ENCODE results near the gene NPAS2.

The NPAS2 gene

DNA sequence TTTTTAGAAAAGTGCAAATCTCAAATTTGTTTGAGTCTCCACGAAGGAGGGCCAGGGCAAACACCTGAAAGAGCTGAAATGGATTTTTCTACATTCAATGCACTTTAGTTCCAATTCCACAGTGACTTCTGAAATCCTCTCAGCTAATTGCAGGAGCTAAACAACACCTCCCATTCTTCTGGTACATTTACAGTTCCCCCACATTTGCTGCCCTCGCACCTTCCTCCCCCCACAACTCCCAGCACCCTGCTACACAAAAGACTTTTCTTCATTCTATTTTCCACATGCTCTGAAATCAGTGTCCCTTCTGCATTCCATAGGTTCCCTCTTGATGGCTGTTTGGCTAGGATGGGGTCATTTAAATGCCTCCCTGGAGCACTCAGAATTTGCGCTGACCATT is 5.9 kb upstream of the NPAS2 start:
- no peak overlapping the region for H3K4me3 ChIP-seq (ENCODE audit: low read length)
- no peak overlapping the region for H3K4ac ChIP-seq (ENCODE audit: low read depth, low read length)
- no peak overlapping the region for H4K8ac ChIP-seq (ENCODE audit: low read depth, low read length)
- H3K23ac ChIP-seq (ENCODE audit: low read length) = no peak overlapping the region
- H3K4me1 ChIP-seq (ENCODE audit: control insufficient read depth, low read depth, low read length) = no peaks in the 10 kb centered on the region
- DNase-seq = no peak
- H3K79me1 ChIP-seq (ENCODE audit: low read length) = no peaks in the 10 kb centered on the region
- no peaks in the 10 kb centered on the region for H3K79me2 ChIP-seq (ENCODE audit: control insufficient read depth, insufficient read depth, low read length)
- H2AK5ac ChIP-seq (ENCODE audit: low read length) = no peak overlapping the region
- no peak overlapping the region for H3K27ac ChIP-seq (ENCODE audit: low read depth, low read length)
- H2BK15ac ChIP-seq (replicated peaks; ENCODE audit: low read depth) = no peak overlapping the region
- H3K9ac ChIP-seq (ENCODE audit: low read length) = no peak overlapping the region
- no peak overlapping the region for H2BK5ac ChIP-seq (ENCODE audit: low read length)
- no peak overlapping the region for H4K5ac ChIP-seq (ENCODE audit: low read length)
- WGBS (ENCODE audit: extremely low coverage, insufficient coverage, low lambda C conversion rate) = no CpG with 5 or more reads among the region's 3 CpGs
- no peak overlapping the region for H3K18ac ChIP-seq (ENCODE audit: low read length)
- H2BK120ac ChIP-seq (ENCODE audit: low read depth, low read length) = no peak overlapping the region
- no peak overlapping the region for H3K56ac ChIP-seq (ENCODE audit: low read length)
- peaks cover 2% of the 10 kb centered on the region for H3K27me3 ChIP-seq (ENCODE audit: insufficient read depth, low read length, poor library complexity)
- H3K36me3 ChIP-seq (ENCODE audit: control insufficient read depth, insufficient read depth, low read length) = no peaks in the 10 kb centered on the region
- no peak overlapping the region for H3K4me2 ChIP-seq (ENCODE audit: low read length)

DNA sequence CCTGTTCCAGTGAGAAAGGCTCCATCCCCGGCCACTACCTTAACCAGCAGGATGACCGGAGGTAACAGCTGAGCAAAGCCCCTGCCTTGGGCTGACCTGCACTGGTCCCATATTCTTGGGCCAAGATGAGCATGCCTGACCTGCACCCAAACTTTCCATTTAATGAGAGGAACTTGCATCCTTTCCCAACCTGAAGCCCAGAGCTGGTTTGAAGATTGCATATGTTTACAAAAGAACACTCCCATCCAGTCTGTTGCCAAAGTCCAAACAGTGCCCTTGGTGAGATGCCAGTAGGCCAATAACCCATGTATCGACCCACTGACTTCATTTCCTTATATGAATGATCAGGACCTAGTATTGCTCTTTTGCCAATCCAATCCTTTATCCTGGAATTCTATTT is 5.5 kb upstream of the NPAS2 start:
- Histone ChIP-seq H3K4me2 (ENCODE audit: low read length) (no peak overlapping the region), H3K56ac (ENCODE audit: low read length) (no peak overlapping the region), H2AK5ac (ENCODE audit: low read length) (no peak overlapping the region), H3K18ac (ENCODE audit: low read length) (no peak overlapping the region), H3K79me1 (ENCODE audit: low read length) (no peaks in the 10 kb centered on the region), H4K8ac (ENCODE audit: low read depth, low read length) (no peak overlapping the region), H3K27me3 (ENCODE audit: insufficient read depth, low read length, poor library complexity) (peaks cover 3% of the 10 kb centered on the region), H3K4ac (ENCODE audit: low read depth, low read length) (no peak overlapping the region), H4K5ac (ENCODE audit: low read length) (no peak overlapping the region), H3K4me1 (ENCODE audit: control insufficient read depth, low read depth, low read length) (no peaks in the 10 kb centered on the region), H3K79me2 (ENCODE audit: control insufficient read depth, insufficient read depth, low read length) (no peaks in the 10 kb centered on the region), H3K36me3 (ENCODE audit: control insufficient read depth, insufficient read depth, low read length) (no peaks in the 10 kb centered on the region), H3K27ac (ENCODE audit: low read depth, low read length) (no peak overlapping the region), H2BK120ac (ENCODE audit: low read depth, low read length) (no peak overlapping the region), H2BK15ac (replicated peaks; ENCODE audit: low read depth) (no peak overlapping the region), H3K23ac (ENCODE audit: low read length) (no peak overlapping the region), H3K4me3 (ENCODE audit: low read length) (no peak overlapping the region), H2BK5ac (ENCODE audit: low read length) (no peak overlapping the region), H3K9ac (ENCODE audit: low read length) (no peak overlapping the region)
- no CpG with 5 or more reads among the region's 3 CpGs for WGBS (ENCODE audit: extremely low coverage, insufficient coverage, low lambda C conversion rate)
- DNase-seq = no peak

- Histone ChIP-seq H4K8ac (ENCODE audit: low read depth, low read length) (no peak overlapping the region), H3K4me2 (ENCODE audit: low read length) (no peak overlapping the region), H2AK5ac (ENCODE audit: low read length) (no peak overlapping the region), H3K27ac (ENCODE audit: low read depth, low read length) (no peak overlapping the region), H2BK5ac (ENCODE audit: low read length) (no peak overlapping the region), H3K36me3 (ENCODE audit: control insufficient read depth, insufficient read depth, low read length) (no peaks in the 10 kb centered on the region), H3K79me2 (ENCODE audit: control insufficient read depth, insufficient read depth, low read length) (no peaks in the 10 kb centered on the region), H3K9ac (ENCODE audit: low read length) (no peak overlapping the region), H3K18ac (ENCODE audit: low read length) (no peak overlapping the region), H4K5ac (ENCODE audit: low read length) (no peak overlapping the region), H3K79me1 (ENCODE audit: low read length) (no peaks in the 10 kb centered on the region), H3K56ac (ENCODE audit: low read length) (no peak overlapping the region), H3K4me1 (ENCODE audit: control insufficient read depth, low read depth, low read length) (no peaks in the 10 kb centered on the region), H3K4me3 (ENCODE audit: low read length) (no peak overlapping the region), H3K4ac (ENCODE audit: low read depth, low read length) (no peak overlapping the region), H3K27me3 (ENCODE audit: insufficient read depth, low read length, poor library complexity) (peaks cover 21% of the 10 kb centered on the region), H3K23ac (ENCODE audit: low read length) (no peak overlapping the region), H2BK120ac (ENCODE audit: low read depth, low read length) (no peak overlapping the region), H2BK15ac (replicated peaks; ENCODE audit: low read depth) (no peak overlapping the region)
- WGBS (ENCODE audit: extremely low coverage, insufficient coverage, low lambda C conversion rate) = no CpG with 5 or more reads among the region's 7 CpGs
- no peak for DNase-seq
These were observed 2.5 kb upstream of the NPAS2 start for GRCh38 chr2:100817388-100817985.

DNA sequence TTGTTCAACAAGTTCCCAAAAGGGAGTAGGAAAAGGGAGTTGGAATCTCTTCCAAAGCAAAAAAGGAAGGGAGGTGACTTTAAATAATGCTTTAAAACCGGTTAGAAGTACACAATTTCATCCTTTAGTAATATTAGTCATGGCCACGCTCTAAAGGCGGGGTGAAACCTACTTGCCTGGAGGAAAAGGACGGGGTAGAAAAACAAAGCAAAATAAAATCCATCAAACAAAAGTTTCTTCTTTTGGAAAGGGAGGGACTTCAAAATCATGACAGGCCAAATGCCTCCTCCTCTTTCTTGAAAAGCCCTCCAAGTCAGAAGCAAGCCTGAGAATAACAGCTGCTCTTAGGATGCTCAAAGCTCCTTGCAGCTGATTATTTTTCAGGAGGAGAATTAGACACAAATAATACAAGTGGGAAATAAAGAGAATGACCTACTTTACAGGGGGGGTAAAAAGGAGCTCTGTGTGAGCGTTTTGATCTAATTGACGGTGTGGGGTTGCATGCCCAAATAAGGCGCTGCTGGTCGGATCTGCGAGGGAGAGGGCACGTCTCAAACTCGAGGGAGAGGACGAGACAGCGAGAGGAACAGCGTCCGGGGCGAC is 1.8 kb upstream of the NPAS2 start:
- no peak for DNase-seq
- Histone ChIP-seq H3K79me1 (ENCODE audit: low read length) (no peaks in the 10 kb centered on the region), H3K4me2 (ENCODE audit: low read length) (peak overlapping the region; percentile 5), H4K8ac (ENCODE audit: low read depth, low read length) (no peak overlapping the region), H3K27ac (ENCODE audit: low read depth, low read length) (no peak overlapping the region), H2BK15ac (replicated peaks; ENCODE audit: low read depth) (no peak overlapping the region), H4K5ac (ENCODE audit: low read length) (no peak overlapping the region), H3K23ac (ENCODE audit: low read length) (no peak overlapping the region), H2BK120ac (ENCODE audit: low read depth, low read length) (no peak overlapping the region), H3K56ac (ENCODE audit: low read length) (no peak overlapping the region), H3K18ac (ENCODE audit: low read length) (no peak overlapping the region), H3K4me3 (ENCODE audit: low read length) (no peak overlapping the region), H3K79me2 (ENCODE audit: control insufficient read depth, insufficient read depth, low read length) (no peaks in the 10 kb centered on the region), H3K4ac (ENCODE audit: low read depth, low read length) (no peak overlapping the region), H3K27me3 (ENCODE audit: insufficient read depth, low read length, poor library complexity) (peaks cover 25% of the 10 kb centered on the region), H3K4me1 (ENCODE audit: control insufficient read depth, low read depth, low read length) (no peaks in the 10 kb centered on the region), H3K9ac (ENCODE audit: low read length) (no peak overlapping the region), H2BK5ac (ENCODE audit: low read length) (no peak overlapping the region), H2AK5ac (ENCODE audit: low read length) (no peak overlapping the region), H3K36me3 (ENCODE audit: control insufficient read depth, insufficient read depth, low read length) (no peaks in the 10 kb centered on the region)
- WGBS (ENCODE audit: extremely low coverage, insufficient coverage, low lambda C conversion rate) = no CpG with 5 or more reads among the region's 16 CpGs

GRCh38 chr2:100818606-100819369 is 1.2 kb upstream of the NPAS2 start:
- peak; percentile 77 for DNase-seq

More at GRCh38 chr2:100818606-100819369, 1.2 kb upstream of the NPAS2 start:
- H3K4me1 ChIP-seq (ENCODE audit: control insufficient read depth, low read depth, low read length) = no peaks in the 10 kb centered on the region
- no peak overlapping the region for H3K18ac ChIP-seq (ENCODE audit: low read length)
- no peak overlapping the region for H4K8ac ChIP-seq (ENCODE audit: low read depth, low read length)
- peaks cover 27% of the 10 kb centered on the region for H3K27me3 ChIP-seq (ENCODE audit: insufficient read depth, low read length, poor library complexity)
- H3K4ac ChIP-seq (ENCODE audit: low read depth, low read length) = no peak overlapping the region
- peak overlapping the region; percentile 80 for H3K4me2 ChIP-seq (ENCODE audit: low read length)
- no peak overlapping the region for H2BK5ac ChIP-seq (ENCODE audit: low read length)
- no peaks in the 10 kb centered on the region for H3K36me3 ChIP-seq (ENCODE audit: control insufficient read depth, insufficient read depth, low read length)
- H3K4me3 ChIP-seq (ENCODE audit: low read length) = no peak overlapping the region
- no peak overlapping the region for H3K27ac ChIP-seq (ENCODE audit: low read depth, low read length)
- H3K79me2 ChIP-seq (ENCODE audit: control insufficient read depth, insufficient read depth, low read length) = no peaks in the 10 kb centered on the region
- no peak overlapping the region for H3K23ac ChIP-seq (ENCODE audit: low read length)
- H3K56ac ChIP-seq (ENCODE audit: low read length) = peak overlapping the region; percentile 53
- peak overlapping the region; percentile 50 for H3K9ac ChIP-seq (ENCODE audit: low read length)
- H4K5ac ChIP-seq (ENCODE audit: low read length) = no peak overlapping the region
- no peaks in the 10 kb centered on the region for H3K79me1 ChIP-seq (ENCODE audit: low read length)
- H2BK15ac ChIP-seq (replicated peaks; ENCODE audit: low read depth) = no peak overlapping the region
- no peak overlapping the region for H2AK5ac ChIP-seq (ENCODE audit: low read length)
- no peak overlapping the region for H2BK120ac ChIP-seq (ENCODE audit: low read depth, low read length)
- WGBS (ENCODE audit: extremely low coverage, insufficient coverage, low lambda C conversion rate) = no CpG with 5 or more reads among the region's 51 CpGs

Measured in mesendoderm (in vitro differentiated cells).